AG04449 (cell line): ENCODE results near the gene TRAPPC8.
"Not testable (repeated sequence)": the region's sequence is repeated elsewhere in the genome, so short reads cannot be mapped to it uniquely, and the experiment has no call there.

Experiments
- CTCF ChIA-PET: fragments of 350-600 bp; formaldehyde crosslinking; extraction: SDS; loops from one replicate; lab custom pipeline; 2021; ENCODE audit warnings: antibody characterized with exemption; lab: Yijun Ruan, JAX
- POLR2A ChIA-PET: fragments of 400-600, 350-600 bp; formaldehyde crosslinking; extraction: SDS; loops from one replicate; lab custom pipeline; 2020; ENCODE audit warnings: antibody characterized with exemption, inconsistent platforms; lab: Yijun Ruan, JAX
- DNase-seq: peaks from one replicate; pipeline ENCODE4 v3.0.0-alpha.2; 2010; ENCODE audit warnings: low read depth, low spot score
- H3K4me3 ChIP-seq: 2 replicates; pipeline ENCODE4 v1.5.1; 2011; ENCODE audit warnings: low read depth, mild to moderate bottlenecking, control low read depth, low read length
- TF ChIP-seq, protein P1 (sequence below): IDR thresholded peaks from one replicate; pipeline ENCODE4 v1.5.1; 2011; ENCODE audit warnings: mild to moderate bottlenecking, moderate library complexity, low read length, control low read depth, inconsistent platforms; ENCODE audit not compliant: insufficient read depth; ENCODE audit errors: missing control alignments

TRAPPC8 gene

GRCh38 chr18:31965316-31965970, 22.5 kb upstream of the TRAPPC8 start:
- CTCF ChIA-PET: interaction anchor here (1.2 to 1.7 kb wide), 2 partner anchors 8 to 11 kb away, joined by 3 to 7 read pairs; no protein-coding TSS in a partner anchor
- H3K4me3 ChIP-seq: no peak overlapping the region
- no peak for DNase-seq
- TF ChIP-seq, protein P1, sequence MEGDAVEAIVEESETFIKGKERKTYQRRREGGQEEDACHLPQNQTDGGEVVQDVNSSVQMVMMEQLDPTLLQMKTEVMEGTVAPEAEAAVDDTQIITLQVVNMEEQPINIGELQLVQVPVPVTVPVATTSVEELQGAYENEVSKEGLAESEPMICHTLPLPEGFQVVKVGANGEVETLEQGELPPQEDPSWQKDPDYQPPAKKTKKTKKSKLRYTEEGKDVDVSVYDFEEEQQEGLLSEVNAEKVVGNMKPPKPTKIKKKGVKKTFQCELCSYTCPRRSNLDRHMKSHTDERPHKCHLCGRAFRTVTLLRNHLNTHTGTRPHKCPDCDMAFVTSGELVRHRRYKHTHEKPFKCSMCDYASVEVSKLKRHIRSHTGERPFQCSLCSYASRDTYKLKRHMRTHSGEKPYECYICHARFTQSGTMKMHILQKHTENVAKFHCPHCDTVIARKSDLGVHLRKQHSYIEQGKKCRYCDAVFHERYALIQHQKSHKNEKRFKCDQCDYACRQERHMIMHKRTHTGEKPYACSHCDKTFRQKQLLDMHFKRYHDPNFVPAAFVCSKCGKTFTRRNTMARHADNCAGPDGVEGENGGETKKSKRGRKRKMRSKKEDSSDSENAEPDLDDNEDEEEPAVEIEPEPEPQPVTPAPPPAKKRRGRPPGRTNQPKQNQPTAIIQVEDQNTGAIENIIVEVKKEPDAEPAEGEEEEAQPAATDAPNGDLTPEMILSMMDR: no peak
- POLR2A ChIA-PET: no interaction called here

DNA sequence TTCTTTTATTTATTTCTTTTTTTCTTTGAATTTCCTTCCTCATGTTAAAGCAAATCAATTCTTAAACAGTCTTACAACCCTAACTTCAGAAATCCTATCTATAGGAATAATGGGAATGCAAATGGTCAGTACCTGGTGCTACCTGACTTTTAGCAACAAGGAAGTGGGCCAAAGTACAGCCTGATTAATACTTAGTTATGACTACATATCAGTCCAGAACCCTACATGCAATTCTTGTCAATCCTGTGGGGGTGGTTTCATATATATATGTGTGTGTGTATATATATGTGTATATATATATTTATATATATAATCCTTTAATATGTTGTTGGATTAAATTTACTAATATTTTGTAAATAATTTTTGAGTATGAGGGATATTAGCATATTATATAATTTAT, 14.8 kb upstream of the TRAPPC8 start:
- no peak overlapping the region for H3K4me3 ChIP-seq
- POLR2A ChIA-PET: no interaction called here
- TF ChIP-seq, protein P1: no peak
- DNase-seq: no peak
- CTCF ChIA-PET: interaction anchor here (1.2 kb wide), 1 partner anchor 8 kb away, joined by 3 read pairs; no protein-coding TSS in a partner anchor

- H3K4me3 ChIP-seq: no peak overlapping the region
- DNase-seq: no peak
- TF ChIP-seq, protein P1: no peak
- ChIA-PET CTCF (interaction anchor here (1.1 kb wide), 1 partner anchor 213 kb away, joined by 3 read pairs; no protein-coding TSS in a partner anchor), POLR2A (no interaction called here)
Observed at GRCh38 chr18:31954349-31954748, 11.4 kb upstream of the TRAPPC8 start.

GRCh38 chr18:31953699-31954098, 10.8 kb upstream of the TRAPPC8 start:
- POLR2A ChIA-PET, H3K4me3 ChIP-seq, DNase-seq: not testable (repeated sequence)
- CTCF ChIA-PET: interaction anchor here (1.1 kb wide), 1 partner anchor 212 kb away, joined by 3 read pairs; no protein-coding TSS in a partner anchor

DNA sequence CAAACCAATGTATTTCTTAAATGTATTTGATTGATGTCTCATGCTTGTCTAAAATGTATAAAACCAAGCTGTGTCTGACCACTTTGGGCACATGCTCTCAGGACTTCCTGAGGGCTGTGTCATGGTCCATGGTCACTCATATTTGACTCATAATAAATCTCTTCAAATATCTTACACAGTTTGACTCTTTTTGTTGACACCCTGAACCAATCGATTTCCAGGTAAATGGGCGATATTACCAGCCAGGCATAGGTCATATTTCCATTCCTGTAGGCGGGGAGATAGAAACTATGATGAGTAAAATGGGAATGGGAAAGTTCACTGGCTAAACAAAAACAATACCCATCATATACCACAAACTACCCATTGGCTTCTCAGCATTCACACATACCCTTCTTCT, 9.3 kb upstream of the TRAPPC8 start:
- no peak overlapping the region for H3K4me3 ChIP-seq
- TF ChIP-seq, protein P1: no peak
- no peak for DNase-seq
- ChIA-PET CTCF (no interaction called here), POLR2A (no interaction called here)

- CTCF ChIA-PET: no interaction called here
- no peak overlapping the region for H3K4me3 ChIP-seq
- no peak for DNase-seq
- POLR2A ChIA-PET: no interaction called here
- TF ChIP-seq, protein P1: no peak
Observed at GRCh38 chr18:31950583-31950982, 7.7 kb upstream of the TRAPPC8 start.

- CTCF ChIA-PET, DNase-seq, H3K4me3 ChIP-seq, POLR2A ChIA-PET: not testable (repeated sequence)
Observed at GRCh38 chr18:31948349-31948748, 5.4 kb upstream of the TRAPPC8 start.
